Activated naive CD4-positive, alpha-beta T cell treated with anti-CD3 and anti-CD28 coated beads for 36 hours (primary cell): ENCODE results near the gene HSD17B1. TPM values are rescaled to one million over a fixed set of nuclear protein-coding genes. Genes with fewer than 3 reads are reported as not detected.

Source experiments
- CTCF ChIA-PET: fragments of 350-600 bp; sonication (Branson Sonifier 250); formaldehyde crosslinking; loops from one replicate; lab custom pipeline; 2021; ENCODE audit warnings: antibody characterized with exemption; lab: Charles Lee
- DNase-seq: peaks from one replicate; pipeline ENCODE4 v3.0.0-alpha.2; 2020
- H3K27ac Mint-ChIP-seq: one replicate; pipeline ENCODE4 v1.8.0; 2021; ENCODE audit warnings: mild to moderate bottlenecking, mixed read lengths
- H3K27me3 Mint-ChIP-seq: one replicate; pipeline ENCODE4 v1.8.0; 2021; ENCODE audit warnings: low read depth, mixed read lengths
- H3K36me3 Mint-ChIP-seq: one replicate; pipeline ENCODE4 v1.8.0; 2021; ENCODE audit warnings: low read depth, mixed read lengths
- H3K4me1 Mint-ChIP-seq: one replicate; pipeline ENCODE4 v1.8.0; 2021; ENCODE audit warnings: low read depth, mixed read lengths
- H3K4me3 Mint-ChIP-seq: one replicate; pipeline ENCODE4 v1.8.0; 2021; ENCODE audit warnings: mild to moderate bottlenecking, moderate library complexity, mixed read lengths
- H3K9me3 Mint-ChIP-seq: one replicate; pipeline ENCODE4 v1.8.0; 2021; ENCODE audit warnings: mixed read lengths
- intact Hi-C: fragments of 100-400 bp; cut with micrococcal nuclease; formaldehyde crosslinking; loops from one replicate; pipeline ENCODE4 v1.15.1; 2023
- total RNA-seq, 2 experiments: library from RNA; stranded (reverse); gene quantifications; one replicate each; pipeline ENCODE4 v1.2.3, GENCODE V29; 2021

The HSD17B1 gene
- total RNA-seq, 2 experiments from 2014 or later, result 0.26 to 0.67 TPM

GRCh38 chr17:42564815-42565522, 12.2 kb downstream of the HSD17B1 start:
- intact Hi-C loops, result no loop called here
- Mint-ChIP-seq H3K27me3 (no peaks in the 10 kb centered on the region), H3K9me3 (no peaks in the 10 kb centered on the region), H3K36me3 (peaks cover 17% of the 10 kb centered on the region), H3K4me1 (peaks cover 59% of the 10 kb centered on the region), H3K4me3 (peak overlapping the region; percentile 32), H3K27ac (no peak overlapping the region)
- CTCF ChIA-PET, result interaction anchor here (0.7 to 2.8 kb wide), 5 partner anchors 11 to 115 kb away, joined by 3 to 13 read pairs (median 3); partner anchors contain the start of genes NAGLU and PSMC3IP
- DNase-seq, result no peak

DNA sequence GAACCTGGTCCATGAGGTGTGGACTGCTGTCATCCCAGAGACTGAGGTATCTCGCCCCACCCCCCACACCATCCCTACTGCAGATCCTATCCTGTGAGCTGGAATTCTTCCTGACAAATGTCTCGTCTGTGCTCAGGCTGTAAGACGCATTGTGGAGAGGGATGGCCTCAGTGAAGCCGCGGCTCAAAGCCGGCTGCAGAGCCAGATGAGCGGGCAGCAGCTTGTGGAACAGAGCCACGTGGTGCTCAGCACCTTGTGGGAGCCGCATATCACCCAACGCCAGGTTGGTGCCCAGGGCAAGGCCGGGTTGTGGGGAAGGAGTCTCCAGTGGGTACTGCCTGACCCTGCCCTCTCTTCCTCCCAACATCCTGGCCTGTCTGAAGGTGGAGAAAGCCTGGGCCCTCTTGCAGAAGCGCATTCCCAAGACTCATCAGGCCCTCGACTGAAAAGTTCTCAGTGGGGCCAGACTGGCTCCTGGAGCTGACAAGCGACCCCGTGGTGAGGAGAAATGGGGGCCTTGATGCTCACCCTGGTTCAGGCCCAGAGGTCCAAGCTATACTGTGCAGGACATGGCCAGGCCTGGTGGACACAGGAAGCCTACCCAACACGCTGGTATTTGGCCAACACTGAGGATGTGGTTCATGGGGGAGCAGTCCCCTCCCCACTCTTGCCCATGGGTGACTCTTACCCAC, 12.9 kb downstream of the HSD17B1 start:
- no peak for DNase-seq
- Mint-ChIP-seq H3K9me3 (no peaks in the 10 kb centered on the region), H3K4me3 (peak overlapping the region; percentile 93), H3K27ac (no peak overlapping the region), H3K27me3 (no peaks in the 10 kb centered on the region), H3K4me1 (peaks cover 59% of the 10 kb centered on the region), H3K36me3 (peaks cover 17% of the 10 kb centered on the region)
- intact Hi-C loops, result no loop called here
- CTCF ChIA-PET, result interaction anchor here (0.6 to 2.8 kb wide), 4 partner anchors 11 to 198 kb away, joined by 3 to 13 read pairs (median 3); partner anchors contain the start of genes PSMC3IP and RETREG3

DNA sequence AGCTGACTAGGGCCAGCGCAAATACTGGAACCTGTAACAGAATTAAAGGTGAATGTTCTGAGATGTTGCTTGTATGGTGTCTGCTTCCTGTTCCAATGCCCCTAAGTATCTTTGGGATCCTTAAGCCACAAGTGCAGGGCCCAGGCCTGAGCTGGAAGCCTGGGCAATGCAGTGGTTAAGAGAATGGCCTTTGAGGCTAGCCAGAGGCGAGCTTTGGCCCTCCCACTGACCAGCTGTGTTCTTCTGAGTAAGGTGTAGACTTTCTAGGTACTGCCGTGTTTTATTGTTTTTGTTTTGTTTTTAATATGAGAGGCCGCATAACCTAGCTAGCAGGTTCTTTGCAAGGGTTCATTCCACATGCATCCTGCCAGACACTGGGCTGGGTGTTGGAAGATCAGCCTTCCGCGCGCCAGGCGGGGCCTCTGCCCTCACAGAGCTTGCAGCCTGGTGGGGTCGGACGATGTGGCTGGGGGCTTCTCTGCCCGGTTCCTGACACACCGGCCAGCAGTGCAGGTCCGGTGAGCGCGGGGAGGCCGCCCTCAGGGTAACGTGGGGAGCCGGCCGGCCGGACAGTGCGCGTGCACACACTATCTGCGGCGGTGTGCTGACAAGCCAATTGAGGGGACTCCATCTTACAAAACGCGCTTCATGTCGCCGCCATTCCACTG, 13.6 kb downstream of the HSD17B1 start:
- DNase-seq, result no peak
- intact Hi-C loops, result no loop called here

DNA sequence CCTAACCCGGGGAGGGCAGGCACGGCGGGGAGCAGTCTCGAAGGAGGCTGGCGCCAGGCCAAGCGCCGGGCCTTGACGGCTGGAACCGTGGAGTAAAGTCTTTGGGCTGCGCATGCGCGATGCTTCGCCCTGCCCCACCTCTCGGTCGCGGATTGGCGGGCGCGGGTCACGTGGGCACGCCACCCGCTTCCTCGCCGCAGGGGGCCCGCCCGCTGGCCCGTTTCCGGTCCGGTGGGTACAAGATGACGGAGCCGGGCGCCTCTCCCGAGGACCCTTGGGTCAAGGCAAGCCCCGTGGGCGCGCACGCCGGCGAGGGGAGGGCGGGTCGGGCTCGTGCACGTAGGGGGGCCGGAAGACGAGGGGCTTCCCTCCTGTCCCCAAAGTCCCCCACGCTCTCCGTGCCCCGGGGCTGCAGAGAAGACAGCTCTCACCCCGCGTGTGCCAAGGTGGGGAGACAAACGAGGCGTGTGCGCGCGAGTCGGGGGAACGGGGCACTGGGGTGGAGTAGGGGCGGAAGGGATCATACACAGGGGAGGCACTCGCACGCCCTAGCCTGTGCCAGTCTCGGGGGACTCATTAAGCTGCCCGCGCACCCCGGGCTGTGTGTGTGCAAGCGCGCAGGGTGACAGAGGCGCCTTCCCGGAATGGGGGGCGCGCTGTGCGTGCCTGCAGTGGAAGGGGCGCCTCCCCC, 14.3 kb downstream of the HSD17B1 start, which contains the start of gene MLX:
Gene MLX (plus strand): TSS at position 218 of the 691 bp plus-strand sequence. CDS start 25 bp downstream, at position 243.
- DNase-seq, result peak; percentile 90
- H3K27ac Mint-ChIP-seq, result peak within 1 kb of the TSS; percentile 93
- CTCF ChIA-PET, result interaction anchor here (1.0 to 2.8 kb wide), 4 partner anchors 11 to 197 kb away, joined by 3 to 13 read pairs (median 8); partner anchors contain the start of gene PSMC3IP
- H3K9me3 Mint-ChIP-seq, result no peaks in the 10 kb centered on the region
- intact Hi-C loops, result loop anchor here (1.0 kb wide), 1 partner anchor 10 kb away; the partner anchor contains the start of gene PSMC3IP
- H3K36me3 Mint-ChIP-seq, result peaks cover 26% of the 10 kb centered on the region
- no peaks in the 10 kb centered on the region for H3K27me3 Mint-ChIP-seq
- H3K4me1 Mint-ChIP-seq, result peaks cover 55% of the 10 kb centered on the region
- H3K4me3 Mint-ChIP-seq, result peak within 1 kb of the TSS; percentile 93

More for the DNA sequence above, 13.6 kb downstream of the HSD17B1 start:
- Mint-ChIP-seq H3K27ac (peak overlapping the region; percentile 93), H3K9me3 (no peaks in the 10 kb centered on the region), H3K27me3 (no peaks in the 10 kb centered on the region), H3K36me3 (peaks cover 23% of the 10 kb centered on the region), H3K4me1 (peaks cover 59% of the 10 kb centered on the region), H3K4me3 (peak overlapping the region; percentile 93)
- CTCF ChIA-PET, result interaction anchor here (0.6 to 2.8 kb wide), 4 partner anchors 10 to 197 kb away, joined by 3 to 13 read pairs (median 3); partner anchors contain the start of genes PSMC3IP and RETREG3

- CTCF ChIA-PET, result interaction anchor here (0.7 to 1.1 kb wide), 2 partner anchors 20 to 23 kb away, joined by 3 to 4 read pairs; no protein-coding TSS in a partner anchor
- Mint-ChIP-seq H3K9me3 (no peaks in the 10 kb centered on the region), H3K27ac (peak overlapping the region; percentile 93), H3K36me3 (peaks cover 33% of the 10 kb centered on the region), H3K4me1 (peaks cover 51% of the 10 kb centered on the region), H3K4me3 (peak overlapping the region; percentile 93), H3K27me3 (no peaks in the 10 kb centered on the region)
- DNase-seq, result no peak
- intact Hi-C loops, result no loop called here
Measured at GRCh38 chr17:42568341-42569111, 15.8 kb downstream of the HSD17B1 start.

- Mint-ChIP-seq H3K4me3 (no peak overlapping the region), H3K36me3 (peaks cover 52% of the 10 kb centered on the region), H3K27me3 (no peaks in the 10 kb centered on the region), H3K27ac (no peak overlapping the region), H3K9me3 (no peaks in the 10 kb centered on the region), H3K4me1 (peaks cover 58% of the 10 kb centered on the region)
- no peak for DNase-seq
- intact Hi-C loops, result no loop called here
- CTCF ChIA-PET, result no interaction called here
Measured at GRCh38 chr17:42571435-42572225, 18.9 kb downstream of the HSD17B1 start.

- H3K4me3 Mint-ChIP-seq, result no peak overlapping the region
- peaks cover 55% of the 10 kb centered on the region for H3K36me3 Mint-ChIP-seq
- H3K27me3 Mint-ChIP-seq, result no peaks in the 10 kb centered on the region
- H3K27ac Mint-ChIP-seq, result peak overlapping the region; percentile 48
- CTCF ChIA-PET, result interaction anchor here (0.5 kb wide), 1 partner anchor 59 kb away, joined by 6 read pairs; no protein-coding TSS in a partner anchor
- intact Hi-C loops, result no loop called here
- no peak for DNase-seq
- no peaks in the 10 kb centered on the region for H3K9me3 Mint-ChIP-seq
- H3K4me1 Mint-ChIP-seq, result peaks cover 55% of the 10 kb centered on the region
Measured at GRCh38 chr17:42573095-42573494, 20.4 kb downstream of the HSD17B1 start.

DNA sequence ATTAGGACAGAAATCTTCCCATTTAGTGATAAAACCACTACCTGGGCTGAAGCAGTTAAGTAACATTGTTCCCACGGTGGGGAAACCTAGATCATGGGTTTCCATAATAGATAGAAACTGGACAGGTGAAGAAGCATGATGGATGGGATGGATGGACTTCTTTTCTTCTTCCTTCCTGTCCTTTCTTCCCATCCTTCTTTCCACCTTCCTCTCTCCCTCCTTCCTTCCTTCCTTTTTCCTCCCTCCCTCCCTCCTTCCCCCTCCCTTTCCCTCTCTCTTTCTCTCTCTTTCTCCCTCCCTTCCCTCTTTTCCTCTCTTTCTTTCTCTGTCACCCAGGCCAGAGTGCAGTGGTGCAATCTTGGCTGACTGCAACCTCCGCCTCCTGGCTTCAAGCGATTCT, 21.7 kb downstream of the HSD17B1 start:
- peaks cover 51% of the 10 kb centered on the region for H3K36me3 Mint-ChIP-seq
- no peaks in the 10 kb centered on the region for H3K27me3 Mint-ChIP-seq
- peak overlapping the region; percentile 54 for H3K27ac Mint-ChIP-seq
- H3K4me1 Mint-ChIP-seq, result peaks cover 51% of the 10 kb centered on the region
- no peak for DNase-seq
- no peaks in the 10 kb centered on the region for H3K9me3 Mint-ChIP-seq
- CTCF ChIA-PET, result interaction anchor here (0.6 to 0.8 kb wide), 2 partner anchors 45 to 269 kb away, joined by 3 read pairs; no protein-coding TSS in a partner anchor
- H3K4me3 Mint-ChIP-seq, result no peak overlapping the region
- intact Hi-C loops, result no loop called here

DNA sequence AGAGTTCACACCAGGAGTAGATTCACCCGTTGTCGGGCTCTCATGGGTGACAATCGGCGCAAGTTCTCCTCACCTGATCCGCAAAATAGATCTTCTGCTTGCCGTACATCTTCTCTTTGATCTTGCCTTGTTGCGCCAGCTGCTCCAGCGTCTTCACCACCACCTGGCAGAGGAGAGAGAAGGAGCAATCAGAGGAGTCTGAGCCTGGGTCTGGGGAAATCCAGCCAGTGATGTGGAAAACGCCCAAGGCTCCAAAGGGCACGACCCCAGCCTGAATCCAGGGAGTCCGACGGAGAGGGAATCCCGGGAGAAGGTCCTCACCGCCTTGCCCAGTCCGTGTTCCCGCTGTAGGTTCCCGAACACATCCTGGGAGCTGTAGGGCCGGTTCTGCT, 24.4 kb downstream of the HSD17B1 start:
- H3K27ac Mint-ChIP-seq, result peak overlapping the region; percentile 96
- CTCF ChIA-PET, result interaction anchor here (0.7 to 3.2 kb wide), 11 partner anchors 11 to 247 kb away, joined by 3 to 36 read pairs (median 10); partner anchors contain the start of genes BECN1, RETREG3 and TUBG1
- H3K36me3 Mint-ChIP-seq, result peaks cover 46% of the 10 kb centered on the region
- no peaks in the 10 kb centered on the region for H3K27me3 Mint-ChIP-seq
- H3K4me1 Mint-ChIP-seq, result peaks cover 44% of the 10 kb centered on the region
- intact Hi-C loops, result loop anchor here (1.0 to 5.0 kb wide), 7 partner anchors 10 to 421 kb away; partner anchors contain the start of genes BECN1, COASY, MLX and RETREG3
- DNase-seq, result peak; percentile 29
- H3K4me3 Mint-ChIP-seq, result peak overlapping the region; percentile 98
- H3K9me3 Mint-ChIP-seq, result no peaks in the 10 kb centered on the region
